ENCODE results near the gene SMAD1.
"Not testable (repeated sequence)": the region's sequence is repeated elsewhere in the genome, so short reads cannot be mapped to it uniquely, and the experiment has no call there.

Gene SMAD1

GRCh38 chr4:145530662-145531061, 49.0 kb downstream of the SMAD1 start:
- DNase-seq: no peak

- no peak for DNase-seq
These were observed 49.6 kb downstream of the SMAD1 start for GRCh38 chr4:145531223-145531622.

- no peak for DNase-seq
These were observed 50.2 kb downstream of the SMAD1 start for GRCh38 chr4:145531859-145532258.

- no peak for DNase-seq
These were observed 51.3 kb downstream of the SMAD1 start for GRCh38 chr4:145533001-145533400.

GRCh38 chr4:145533415-145533814, 51.8 kb downstream of the SMAD1 start:
- not testable (repeated sequence) for DNase-seq

- no peak for DNase-seq
These were observed 52.3 kb downstream of the SMAD1 start for GRCh38 chr4:145533961-145534360.

- no peak for DNase-seq
These were observed 53.5 kb downstream of the SMAD1 start for GRCh38 chr4:145535202-145535601.

GRCh38 chr4:145536044-145536443, 54.4 kb downstream of the SMAD1 start:
- DNase-seq: no peak

- DNase-seq: no peak
These were observed 56.9 kb downstream of the SMAD1 start for GRCh38 chr4:145538596-145538995.

GRCh38 chr4:145539671-145540070, 58.0 kb downstream of the SMAD1 start:
- no peak for DNase-seq

- no peak for DNase-seq
These were observed 58.6 kb downstream of the SMAD1 start for GRCh38 chr4:145540235-145540634.

GRCh38 chr4:145541346-145541745, 59.7 kb downstream of the SMAD1 start:
- DNase-seq: no peak

- DNase-seq: no peak
These were observed 63.4 kb downstream of the SMAD1 start for GRCh38 chr4:145545031-145545430.

GRCh38 chr4:145545538-145546174, 64.0 kb downstream of the SMAD1 start:
- DNase-seq: no peak

- DNase-seq: no peak
These were observed 64.7 kb downstream of the SMAD1 start for GRCh38 chr4:145546175-145546915.

- no peak for DNase-seq
These were observed 70.0 kb downstream of the SMAD1 start for GRCh38 chr4:145551660-145552059.

GRCh38 chr4:145552181-145552822, 70.6 kb downstream of the SMAD1 start:
- no peak for DNase-seq

GRCh38 chr4:145553375-145553774, 71.7 kb downstream of the SMAD1 start:
- DNase-seq: no peak

GRCh38 chr4:145554691-145555090, 73.0 kb downstream of the SMAD1 start:
- DNase-seq: no peak

- DNase-seq: peak; percentile 36
These were observed 76.1 kb downstream of the SMAD1 start for GRCh38 chr4:145557720-145558119.

GRCh38 chr4:145563293-145563985, 81.8 kb downstream of the SMAD1 start:
- DNase-seq: no peak

GRCh38 chr4:145564540-145564939, 82.9 kb downstream of the SMAD1 start:
- no peak for DNase-seq

GRCh38 chr4:145565328-145565727, 83.7 kb downstream of the SMAD1 start:
- no peak for DNase-seq

All from NCI-H146 (cell line).